Activated CD8-positive, alpha-beta T cell treated with anti-CD3 and anti-CD28 coated beads for 36 hours (primary cell): ENCODE measurements around the gene MYPN. TPM values are rescaled to one million over a fixed set of nuclear protein-coding genes. Genes with fewer than 3 reads are reported as not detected.
A peak's percentile ranks its signal among the peaks of the same experiment; 100 is the strongest.
"Not testable (repeated sequence)": the region's sequence is repeated elsewhere in the genome, so short reads cannot be mapped to it uniquely, and the experiment has no call there.

Experiments used
- ATAC-seq: fragments of 200-7000 bp; cut with Tn5 transposase; one replicate; pipeline ENCODE4 v1.10.0; 2021; ENCODE audit warnings: mild to moderate bottlenecking, moderate library complexity
- CTCF ChIA-PET: fragments of 350-600 bp; sonication (Branson Sonifier 250); formaldehyde crosslinking; loops from one replicate; lab custom pipeline; 2021; ENCODE audit warnings: antibody characterized with exemption; lab: Charles Lee
- POLR2A ChIA-PET: fragments of 350-600 bp; sonication (Branson Sonifier 250); formaldehyde crosslinking; loops from one replicate; lab custom pipeline; 2021; ENCODE audit warnings: antibody characterized with exemption; lab: Charles Lee
- DNase-seq: peaks from one replicate; pipeline ENCODE4 v3.0.0-alpha.2; 2020
- H3K27ac Mint-ChIP-seq: one replicate; pipeline ENCODE4 v1.8.0; 2021; ENCODE audit warnings: mild to moderate bottlenecking, mixed read lengths
- H3K27me3 Mint-ChIP-seq: one replicate; pipeline ENCODE4 v1.8.0; 2021; ENCODE audit warnings: mixed read lengths
- H3K36me3 Mint-ChIP-seq: one replicate; pipeline ENCODE4 v1.8.0; 2021; ENCODE audit warnings: low read depth, mixed read lengths
- H3K4me1 Mint-ChIP-seq: one replicate; pipeline ENCODE4 v1.8.0; 2021; ENCODE audit warnings: low read depth, mixed read lengths
- H3K4me3 Mint-ChIP-seq: one replicate; pipeline ENCODE4 v1.8.0; 2021; ENCODE audit warnings: mild to moderate bottlenecking, moderate library complexity, mixed read lengths
- H3K9me3 Mint-ChIP-seq: one replicate; pipeline ENCODE4 v1.8.0; 2021; ENCODE audit warnings: mixed read lengths
- intact Hi-C: fragments of 100-400 bp; cut with micrococcal nuclease; formaldehyde crosslinking; loops from one replicate; pipeline ENCODE4 v1.10.0; 2022
- total RNA-seq, 2 experiments: library from RNA; stranded (reverse); gene quantifications; one replicate each; pipeline ENCODE4 v1.2.3, GENCODE V29; 2021
- TF ChIP-seq, protein P1 (sequence below): fragments of 200-600 bp; IDR thresholded peaks from one replicate; pipeline ENCODE4 v1.8.0; 2022; ENCODE audit warnings: antibody characterized with exemption, mild to moderate bottlenecking

MYPN gene
- total RNA-seq, 2 experiments from 2014 or later = not detected

GRCh38 chr10:68154211-68154497 is 44.9 kb downstream of the MYPN start:
- no peaks in the 10 kb centered on the region for H3K4me1 Mint-ChIP-seq
- H3K27ac Mint-ChIP-seq = no peak overlapping the region
- H3K27me3 Mint-ChIP-seq = no peaks in the 10 kb centered on the region
- intact Hi-C loops = no loop called here
- ChIA-PET POLR2A (no interaction called here), CTCF (interaction anchor here (1.8 to 4.9 kb wide), 2 partner anchors 281 to 299 kb away, joined by 5 to 77 read pairs; no protein-coding TSS in a partner anchor)
- ATAC-seq = no peak
- H3K9me3 Mint-ChIP-seq = no peaks in the 10 kb centered on the region
- H3K36me3 Mint-ChIP-seq = no peaks in the 10 kb centered on the region
- DNase-seq = no peak
- no peak overlapping the region for H3K4me3 Mint-ChIP-seq
- TF ChIP-seq, protein P1, sequence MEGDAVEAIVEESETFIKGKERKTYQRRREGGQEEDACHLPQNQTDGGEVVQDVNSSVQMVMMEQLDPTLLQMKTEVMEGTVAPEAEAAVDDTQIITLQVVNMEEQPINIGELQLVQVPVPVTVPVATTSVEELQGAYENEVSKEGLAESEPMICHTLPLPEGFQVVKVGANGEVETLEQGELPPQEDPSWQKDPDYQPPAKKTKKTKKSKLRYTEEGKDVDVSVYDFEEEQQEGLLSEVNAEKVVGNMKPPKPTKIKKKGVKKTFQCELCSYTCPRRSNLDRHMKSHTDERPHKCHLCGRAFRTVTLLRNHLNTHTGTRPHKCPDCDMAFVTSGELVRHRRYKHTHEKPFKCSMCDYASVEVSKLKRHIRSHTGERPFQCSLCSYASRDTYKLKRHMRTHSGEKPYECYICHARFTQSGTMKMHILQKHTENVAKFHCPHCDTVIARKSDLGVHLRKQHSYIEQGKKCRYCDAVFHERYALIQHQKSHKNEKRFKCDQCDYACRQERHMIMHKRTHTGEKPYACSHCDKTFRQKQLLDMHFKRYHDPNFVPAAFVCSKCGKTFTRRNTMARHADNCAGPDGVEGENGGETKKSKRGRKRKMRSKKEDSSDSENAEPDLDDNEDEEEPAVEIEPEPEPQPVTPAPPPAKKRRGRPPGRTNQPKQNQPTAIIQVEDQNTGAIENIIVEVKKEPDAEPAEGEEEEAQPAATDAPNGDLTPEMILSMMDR = no peak

DNA sequence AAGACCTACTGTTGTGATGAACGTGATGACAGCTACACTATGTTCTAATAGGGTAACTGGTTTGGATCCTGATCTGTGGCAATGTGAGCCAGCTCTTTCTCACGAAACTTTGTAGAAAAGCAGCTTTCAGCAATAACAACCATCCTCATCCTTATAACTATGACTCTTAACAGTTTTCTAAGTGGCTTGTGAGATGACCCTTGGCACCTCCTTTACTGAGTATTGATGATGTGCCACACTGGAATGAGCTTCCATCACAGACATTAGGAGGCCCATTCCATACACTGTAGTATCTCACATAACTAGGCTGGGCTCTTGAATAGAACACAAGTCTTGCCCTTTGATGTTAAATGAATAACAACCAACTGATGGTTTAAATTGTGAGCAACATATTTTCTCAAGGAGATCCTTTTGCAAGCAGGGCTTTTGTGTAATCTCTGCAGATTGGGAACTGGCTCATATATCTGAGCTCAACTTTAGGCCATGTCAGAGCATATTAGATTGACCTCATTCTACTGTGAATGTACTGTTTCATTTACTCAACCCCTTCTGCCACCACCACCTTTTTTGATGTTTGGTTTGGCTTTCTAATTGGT is 46.4 kb downstream of the MYPN start:
- TF ChIP-seq, protein P1 = no peak
- no peak for DNase-seq
- H3K27ac Mint-ChIP-seq = no peak overlapping the region
- intact Hi-C loops = loop anchor here (1.0 to 5.0 kb wide), 2 partner anchors 300 to 368 kb away; no protein-coding TSS in a partner anchor
- H3K36me3 Mint-ChIP-seq = no peaks in the 10 kb centered on the region
- POLR2A ChIA-PET = interaction anchor here (0.6 to 1.2 kb wide), 4 partner anchors 22 to 391 kb away, joined by 3 read pairs; no protein-coding TSS in a partner anchor
- H3K27me3 Mint-ChIP-seq = no peaks in the 10 kb centered on the region
- no peaks in the 10 kb centered on the region for H3K4me1 Mint-ChIP-seq
- H3K9me3 Mint-ChIP-seq = no peaks in the 10 kb centered on the region
- ATAC-seq = no peak
- no peak overlapping the region for H3K4me3 Mint-ChIP-seq
- CTCF ChIA-PET = interaction anchor here (0.5 to 4.9 kb wide), 43 partner anchors 10 to 458 kb away, joined by 3 to 77 read pairs (median 4); no protein-coding TSS in a partner anchor

DNA sequence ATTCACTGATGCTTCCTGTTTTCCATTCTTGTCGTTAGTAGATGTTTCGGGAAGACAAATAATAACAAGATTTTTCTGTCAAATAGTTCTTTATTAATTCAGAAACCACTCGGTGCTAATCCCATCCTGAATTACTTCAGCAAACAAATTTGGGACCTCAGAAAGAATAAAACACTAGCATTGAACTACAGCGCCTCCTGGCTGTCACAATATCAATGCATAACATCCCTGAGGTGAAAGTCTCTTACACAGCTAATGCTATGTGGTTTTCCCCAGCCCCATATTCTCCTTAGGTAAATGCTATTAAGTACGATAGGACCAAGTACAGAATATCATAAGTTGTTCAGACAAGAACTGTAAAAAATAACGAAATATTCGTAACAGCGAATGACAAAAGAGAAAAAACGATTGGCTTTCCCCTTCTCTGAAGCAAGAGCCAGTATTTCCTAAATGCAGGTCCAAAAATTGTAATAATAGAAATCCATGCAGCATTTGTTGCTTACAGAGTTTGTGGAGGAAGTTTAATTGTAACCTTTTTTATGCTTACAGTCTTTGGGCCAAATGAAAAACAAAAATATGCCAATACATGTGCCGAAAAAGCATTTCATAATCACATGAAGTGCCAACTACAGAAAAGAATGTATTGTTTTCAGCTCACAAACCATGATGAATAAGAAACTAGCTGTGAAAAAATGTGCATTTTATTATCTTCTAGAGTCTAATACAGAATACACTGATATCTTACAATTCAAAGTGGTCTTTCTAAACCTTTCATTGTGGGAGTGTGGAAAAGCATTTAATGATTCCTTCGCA is 47.3 kb downstream of the MYPN start:
- TF ChIP-seq, protein P1 = peak; percentile 95
- CTCF ChIA-PET = interaction anchor here (0.5 to 4.9 kb wide), 48 partner anchors 9 to 459 kb away, joined by 3 to 77 read pairs (median 4); no protein-coding TSS in a partner anchor
- Mint-ChIP-seq H3K4me1 (no peaks in the 10 kb centered on the region), H3K9me3 (no peaks in the 10 kb centered on the region), H3K36me3 (no peaks in the 10 kb centered on the region), H3K4me3 (no peak overlapping the region), H3K27me3 (no peaks in the 10 kb centered on the region), H3K27ac (no peak overlapping the region)
- no peak for ATAC-seq
- POLR2A ChIA-PET = interaction anchor here (1.0 to 1.2 kb wide), 3 partner anchors 23 to 392 kb away, joined by 3 read pairs; no protein-coding TSS in a partner anchor
- intact Hi-C loops = loop anchor here (1.0 to 5.0 kb wide), 2 partner anchors 301 to 369 kb away; no protein-coding TSS in a partner anchor
- DNase-seq = peak; percentile 80

DNA sequence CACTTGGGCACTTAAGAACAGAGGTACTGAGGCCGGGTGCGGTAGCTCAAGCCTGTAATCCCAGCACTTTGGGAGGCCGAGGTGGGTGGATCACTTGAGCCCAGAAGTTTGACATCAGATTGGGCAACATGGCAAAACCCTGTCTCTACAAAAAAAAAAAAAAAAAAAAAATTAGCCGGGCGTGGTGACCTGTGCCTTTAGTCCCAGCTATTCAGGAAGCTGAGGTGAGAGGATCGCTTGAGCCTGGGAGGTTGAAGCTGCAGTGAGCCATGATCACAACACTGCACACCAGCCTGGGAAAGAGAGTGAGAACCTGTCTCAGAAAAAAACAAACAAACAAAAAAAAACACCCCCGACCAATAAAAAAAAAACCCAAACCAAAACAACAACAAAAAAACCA is 48.2 kb downstream of the MYPN start:
- H3K27me3 Mint-ChIP-seq, POLR2A ChIA-PET, H3K27ac Mint-ChIP-seq, H3K4me1 Mint-ChIP-seq, H3K36me3 Mint-ChIP-seq, ATAC-seq, H3K4me3 Mint-ChIP-seq, DNase-seq, H3K9me3 Mint-ChIP-seq: not testable (repeated sequence)
- CTCF ChIA-PET = interaction anchor here (0.7 to 4.9 kb wide), 23 partner anchors 8 to 494 kb away, joined by 3 to 77 read pairs (median 4); no protein-coding TSS in a partner anchor
- intact Hi-C loops = loop anchor here (5.0 kb wide), 1 partner anchor 370 kb away; no protein-coding TSS in a partner anchor

DNA sequence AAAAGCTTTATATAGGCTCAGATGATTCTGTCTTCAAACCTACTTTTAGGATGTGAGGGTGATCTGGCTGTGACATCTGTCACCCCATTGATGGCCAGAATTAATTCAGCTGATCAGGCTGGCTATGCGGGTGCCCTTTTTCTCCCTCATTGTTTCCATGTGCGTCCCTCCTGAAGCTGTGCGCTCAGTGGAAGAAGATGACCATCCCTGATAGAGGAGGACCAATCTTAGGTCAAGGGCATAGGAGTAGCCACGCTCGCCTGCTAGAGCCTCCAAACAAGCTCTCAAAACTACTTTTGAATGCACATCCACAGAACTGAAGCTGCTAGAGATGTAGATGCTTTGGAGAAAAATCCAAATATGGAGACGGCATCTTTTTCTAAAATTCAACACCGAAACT is 48.7 kb downstream of the MYPN start:
- POLR2A ChIA-PET = no interaction called here
- Mint-ChIP-seq H3K36me3 (no peaks in the 10 kb centered on the region), H3K4me3 (no peak overlapping the region), H3K27me3 (no peaks in the 10 kb centered on the region), H3K27ac (no peak overlapping the region), H3K9me3 (no peaks in the 10 kb centered on the region), H3K4me1 (no peaks in the 10 kb centered on the region)
- no peak for ATAC-seq
- CTCF ChIA-PET = interaction anchor here (0.9 to 4.9 kb wide), 9 partner anchors 16 to 494 kb away, joined by 3 to 77 read pairs (median 4); no protein-coding TSS in a partner anchor
- DNase-seq = no peak
- TF ChIP-seq, protein P1 = no peak
- intact Hi-C loops = loop anchor here (5.0 kb wide), 1 partner anchor 371 kb away; no protein-coding TSS in a partner anchor
